H1 (cell line): ENCODE results near the gene PRLH.

Experiments used
- POLR2A ChIP-seq, 2 experiments: IDR thresholded peaks; 1 replicate in 1 of 2; 2 replicates in 1 of 2; pipeline ENCODE4 v1.6.1; 2011; ENCODE audit warnings: low read depth in 2 of 2, low read length in 2 of 2, mild to moderate bottlenecking in 2 of 2; ENCODE audit errors: control extremely low read depth in 1 of 2
- POU5F1 ChIP-seq: IDR thresholded peaks from 2 replicates; pipeline ENCODE4 v1.6.1; 2011; ENCODE audit warnings: low read depth, mild to moderate bottlenecking, low read length, moderate library complexity
- RAD21 ChIP-seq, 2 experiments: IDR thresholded peaks in 1 of 2; conservative IDR thresholded peaks in 1 of 2; 2 replicates each; pipeline ENCODE4 v1.6.1; 2011; ENCODE audit warnings: low read depth in 2 of 2, low read length in 2 of 2, improper control_type of control experiment in 1 of 2, inconsistent platforms in 1 of 2, mild to moderate bottlenecking in 1 of 2, moderate library complexity in 1 of 2
- SRF ChIP-seq: IDR thresholded peaks from 2 replicates; pipeline ENCODE4 v1.6.1; 2011; ENCODE audit warnings: mild to moderate bottlenecking, low read depth, low read length, moderate library complexity
- TF ChIP-seq, protein P1 (sequence below), 3 experiments: IDR thresholded peaks; 1 replicate in 2 of 3; 2 replicates in 1 of 3; pipeline versions ENCODE4 v1.5.1 to v1.6.1; 2011; ENCODE audit warnings: low read length in 3 of 3, mild to moderate bottlenecking in 3 of 3, inconsistent platforms in 2 of 3, low read depth in 1 of 3, moderate library complexity in 1 of 3; ENCODE audit not compliant: insufficient read depth in 1 of 3; ENCODE audit errors: control extremely low read depth in 1 of 3

DNA sequence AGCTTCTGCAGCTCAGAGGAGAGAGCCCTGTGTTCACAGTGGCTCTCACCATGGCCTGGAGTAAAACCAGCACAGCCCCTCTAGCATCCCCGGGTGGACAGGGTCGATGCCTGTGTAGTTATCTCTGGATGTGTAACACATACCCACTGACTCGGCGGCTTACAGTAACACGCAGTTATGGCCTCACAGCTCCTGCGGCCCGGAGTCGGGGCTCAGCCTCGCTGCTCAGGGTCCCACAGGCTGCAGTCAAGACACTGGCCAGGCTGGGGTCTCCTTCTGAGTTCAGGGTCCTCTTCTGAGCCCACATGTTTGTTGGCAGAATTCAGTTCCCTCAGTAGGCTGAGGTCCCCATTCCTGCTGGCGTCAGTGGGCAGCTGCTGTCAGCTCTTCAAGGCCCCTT is 26.7 kb downstream of the PRLH start:
- TF ChIP-seq POU5F1 (no peak), RAD21 (IDR thresholded peaks at IDR 0.05 in 1 of 2, conservative IDR thresholded peaks at IDR 0.05 in 1 of 2; ENCODE audit: low read depth in 2 of 2, low read length in 2 of 2) (no peak), SRF (no peak), POLR2A (IDR thresholded peaks at IDR 0.05; ENCODE audit: control extremely low read depth in 1 of 2, low read depth in 2 of 2, low read length in 2 of 2) (no peak)
- TF ChIP-seq, protein P1, sequence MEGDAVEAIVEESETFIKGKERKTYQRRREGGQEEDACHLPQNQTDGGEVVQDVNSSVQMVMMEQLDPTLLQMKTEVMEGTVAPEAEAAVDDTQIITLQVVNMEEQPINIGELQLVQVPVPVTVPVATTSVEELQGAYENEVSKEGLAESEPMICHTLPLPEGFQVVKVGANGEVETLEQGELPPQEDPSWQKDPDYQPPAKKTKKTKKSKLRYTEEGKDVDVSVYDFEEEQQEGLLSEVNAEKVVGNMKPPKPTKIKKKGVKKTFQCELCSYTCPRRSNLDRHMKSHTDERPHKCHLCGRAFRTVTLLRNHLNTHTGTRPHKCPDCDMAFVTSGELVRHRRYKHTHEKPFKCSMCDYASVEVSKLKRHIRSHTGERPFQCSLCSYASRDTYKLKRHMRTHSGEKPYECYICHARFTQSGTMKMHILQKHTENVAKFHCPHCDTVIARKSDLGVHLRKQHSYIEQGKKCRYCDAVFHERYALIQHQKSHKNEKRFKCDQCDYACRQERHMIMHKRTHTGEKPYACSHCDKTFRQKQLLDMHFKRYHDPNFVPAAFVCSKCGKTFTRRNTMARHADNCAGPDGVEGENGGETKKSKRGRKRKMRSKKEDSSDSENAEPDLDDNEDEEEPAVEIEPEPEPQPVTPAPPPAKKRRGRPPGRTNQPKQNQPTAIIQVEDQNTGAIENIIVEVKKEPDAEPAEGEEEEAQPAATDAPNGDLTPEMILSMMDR (IDR thresholded peaks at IDR 0.05; ENCODE audit: control extremely low read depth in 1 of 3, insufficient read depth in 1 of 3, low read depth in 1 of 3, low read length in 3 of 3) = no peak
